HCT116 (cell line): Measurements from ENCODE around the gene SERGEF. TPM values are rescaled to one million over a fixed set of nuclear protein-coding genes. Genes with fewer than 3 reads are reported as not detected.

ENCODE experiments used
- ATAC-seq: fragments of 200-7000 bp; cut with Tn5 transposase; 2 replicates; pipeline ENCODE4 v1.9.1; 2020; ENCODE audit warnings: mild to moderate bottlenecking, moderate library complexity
- BruUV-seq: library from RNA; stranded (reverse); fragments of 400-500 nt; replicated peaks from 2 replicates; lab custom pipeline; 2021; lab: Mats Ljungman, UMichigan
- CTCF ChIA-PET: fragments of 300-600 bp; sonication (Branson Sonifier 250); formaldehyde crosslinking; loops from one replicate; lab custom pipeline; 2021; ENCODE audit warnings: antibody characterized with exemption; lab: Charles Lee
- POLR2A ChIA-PET: fragments of 300-600, 350-600 bp; sonication (Branson Sonifier 250); formaldehyde crosslinking; loops from one replicate; lab custom pipeline; 2021; ENCODE audit warnings: antibody characterized with exemption; lab: Charles Lee
- RAD21 ChIA-PET, 2 experiments: fragments of 300-600 bp; sonication (Branson Sonifier 250); formaldehyde crosslinking; loops; one replicate each; lab custom pipeline; 2023; ENCODE audit warnings: low total read pairs in 2 of 2; ENCODE audit not compliant: uncharacterized antibody in 2 of 2, unreplicated experiment in 2 of 2, low non-redundant PET in 1 of 2; lab: Charles Lee
- DNase-seq: peaks from one replicate; pipeline ENCODE4 v3.0.0-alpha.2; 2010; ENCODE audit warnings: low read depth, low spot score
- H2AFZ ChIP-seq: fragments of 200-600 bp; shearing (Covaris generic), sonication (generic); 2 replicates; pipeline ENCODE4 v1.6.1; 2017; ENCODE audit warnings: low read depth, mixed run types, mixed read lengths, antibody characterized with exemption, low read length; ENCODE audit not compliant: poor library complexity, severe bottlenecking
- H3K27ac ChIP-seq: 2 replicates; pipeline ENCODE4 v1.5.1; 2012; ENCODE audit warnings: low read depth, low read length
- H3K27me3 ChIP-seq: fragments of 200-600 bp; sonication (generic); 2 replicates; pipeline ENCODE4 v1.6.1; 2016; ENCODE audit warnings: mixed run types, low read length, mixed read lengths; ENCODE audit not compliant: insufficient read depth
- H3K36me3 ChIP-seq, 2 experiments: fragments of 200-500 bp in 1 of 2; fragments of 200-600 bp in 1 of 2; sonication (Bioruptor generic) in 1 of 2; sonication (generic) in 1 of 2; 2 replicates each; pipeline versions ENCODE4 v1.5.1 to v1.6.1; 2014 to 2016; ENCODE audit warnings: low read length in 2 of 2, inconsistent platforms in 1 of 2, mixed read lengths in 1 of 2, mixed run types in 1 of 2; ENCODE audit not compliant: insufficient read depth in 2 of 2, control insufficient read depth in 1 of 2
- H3K4me1 ChIP-seq, 2 experiments: fragments of 200-600 bp in 1 of 2; sonication (generic) in 1 of 2; 2 replicates each; pipeline versions ENCODE4 v1.5.1 to v1.6.1; 2012 to 2017; ENCODE audit warnings: low read length in 2 of 2, inconsistent platforms in 1 of 2, mild to moderate bottlenecking in 1 of 2, mixed read lengths in 1 of 2, mixed run types in 1 of 2, moderate library complexity in 1 of 2; ENCODE audit not compliant: insufficient read depth in 2 of 2, control insufficient read depth in 1 of 2
- H3K4me2 ChIP-seq: fragments of 200-600 bp; sonication (generic); 2 replicates; pipeline ENCODE4 v1.6.1; 2017; ENCODE audit warnings: mixed run types, low read length, mixed read lengths
- H3K4me3 ChIP-seq, 2 experiments: fragments of 200-600 bp in 1 of 2; sonication (generic) in 1 of 2; replicated peaks in 1 of 2; 2 replicates each; pipeline ENCODE4 v1.5.1; 2011 to 2016; ENCODE audit warnings: low read length in 2 of 2, control low read depth in 1 of 2, low read depth in 1 of 2, mild to moderate bottlenecking in 1 of 2, mixed read lengths in 1 of 2, mixed run types in 1 of 2
- H3K79me2 ChIP-seq: fragments of 200-600 bp; sonication (generic); 2 replicates; pipeline ENCODE4 v1.6.1; 2017; ENCODE audit warnings: mild to moderate bottlenecking, mixed run types, low read length, moderate library complexity, mixed read lengths; ENCODE audit not compliant: insufficient read depth
- H3K9ac ChIP-seq: fragments of 200-600 bp; sonication (generic); 2 replicates; pipeline ENCODE4 v1.6.1; 2016; ENCODE audit warnings: low read length, mixed read lengths
- H3K9me2 ChIP-seq: fragments of 200-600 bp; sonication (generic), shearing (Covaris generic); 2 replicates; pipeline ENCODE4 v1.6.1; 2017; ENCODE audit warnings: mixed run types, mild to moderate bottlenecking, moderate library complexity; ENCODE audit not compliant: insufficient read depth
- H3K9me3 ChIP-seq, 2 experiments: fragments of 200-500 bp in 1 of 2; fragments of 200-600 bp in 1 of 2; sonication (Bioruptor generic) in 1 of 2; sonication (generic) in 1 of 2; 2 replicates each; pipeline ENCODE4 v1.6.1; 2014 to 2017; ENCODE audit warnings: low read length in 2 of 2, mixed read lengths in 2 of 2, inconsistent platforms in 1 of 2, low read depth in 1 of 2, mild to moderate bottlenecking in 1 of 2, mixed run types in 1 of 2, moderate library complexity in 1 of 2; ENCODE audit not compliant: control insufficient read depth in 1 of 2, insufficient read depth in 1 of 2
- H4K20me1 ChIP-seq: fragments of 200-600 bp; sonication (generic), shearing (Covaris generic); 2 replicates; pipeline ENCODE4 v1.6.1; 2017; ENCODE audit warnings: mixed run types, mild to moderate bottlenecking, moderate library complexity; ENCODE audit not compliant: insufficient read depth
- CBX3 ChIP-seq: IDR thresholded peaks from 2 replicates; pipeline ENCODE4 v1.6.1; 2012; ENCODE audit warnings: low read depth
- EGR1 ChIP-seq: IDR thresholded peaks from 2 replicates; pipeline ENCODE4 v1.6.1; 2012; ENCODE audit warnings: low read depth
- ELF1 ChIP-seq: IDR thresholded peaks from 2 replicates; pipeline ENCODE4 v1.6.1; 2012; ENCODE audit warnings: low read depth, borderline replicate concordance
- EZH2 ChIP-seq: fragments of 200-600 bp; sonication (generic); IDR thresholded peaks from 2 replicates; pipeline ENCODE4 v1.6.1; 2017; ENCODE audit warnings: antibody characterized with exemption, mixed run types
- EZH2phosphoT487 ChIP-seq: fragments of 200-600 bp; IDR thresholded peaks from 2 replicates; pipeline ENCODE4 v1.6.1; 2018; ENCODE audit warnings: antibody characterized with exemption, borderline replicate concordance
- FOSL1 ChIP-seq: IDR thresholded peaks from 2 replicates; pipeline ENCODE4 v1.6.1; 2012; ENCODE audit warnings: low read depth
- MAX ChIP-seq: IDR thresholded peaks from 2 replicates; pipeline ENCODE4 v1.6.1; 2012
- POLR2A ChIP-seq: IDR thresholded peaks from 2 replicates; pipeline ENCODE4 v1.7.0; 2011; ENCODE audit warnings: borderline replicate concordance; ENCODE audit not compliant: insufficient read depth, insufficient read length; ENCODE audit errors: extremely low read depth
- RAD21 ChIP-seq: IDR thresholded peaks from 2 replicates; pipeline ENCODE4 v1.6.1; 2012; ENCODE audit warnings: low read depth, mild to moderate bottlenecking
- SIN3A ChIP-seq: IDR thresholded peaks from 2 replicates; pipeline ENCODE4 v1.6.1; 2012; ENCODE audit warnings: low read depth
- SP1 ChIP-seq: IDR thresholded peaks from 2 replicates; pipeline ENCODE4 v1.6.1; 2012; ENCODE audit warnings: low read depth
- SRF ChIP-seq: IDR thresholded peaks from 2 replicates; pipeline ENCODE4 v1.6.1; 2012; ENCODE audit warnings: low read depth
- YY1 ChIP-seq: IDR thresholded peaks from 2 replicates; pipeline ENCODE4 v1.6.1; 2011; ENCODE audit warnings: low read length, low read depth, moderate library complexity, mild to moderate bottlenecking; ENCODE audit not compliant: insufficient replicate concordance; ENCODE audit errors: extremely low read depth
- ZFX ChIP-seq: fragments of 450-650 bp; IDR thresholded peaks from 2 replicates; pipeline ENCODE4 v1.6.1; 2017
- ZNF274 ChIP-seq: fragments of 200-500 bp; sonication (Bioruptor generic); IDR thresholded peaks from 2 replicates; pipeline ENCODE4 v1.6.1; 2014; ENCODE audit warnings: mild to moderate bottlenecking, low read depth, low read length, inconsistent platforms
- intact Hi-C: fragments of 100-400 bp; cut with micrococcal nuclease; formaldehyde crosslinking; loops from 2 replicates; pipeline ENCODE4 v1.10.0; 2022
- total RNA-seq: library from RNA; stranded (reverse); gene quantifications from one replicate; pipeline ENCODE4 v1.2.1, GENCODE V29; 2021; ENCODE audit not compliant: unreplicated experiment
- TF ChIP-seq, protein P1 (sequence below), 3 experiments: fragments of 200-600 bp in 1 of 3; sonication (generic) in 1 of 3; IDR thresholded peaks in 2 of 3; conservative IDR thresholded peaks in 1 of 3; 2 replicates each; pipeline ENCODE4 v1.5.1; 2012 to 2017; ENCODE audit warnings: low read depth in 2 of 3, low read length in 2 of 3, antibody characterized with exemption in 1 of 3, borderline replicate concordance in 1 of 3, control low read depth in 1 of 3, mild to moderate bottlenecking in 1 of 3, mixed read lengths in 1 of 3, mixed run types in 1 of 3, moderate library complexity in 1 of 3; ENCODE audit not compliant: insufficient read depth in 1 of 3
- TF ChIP-seq, protein P2 (sequence below): IDR thresholded peaks from 2 replicates; pipeline ENCODE4 v1.6.1; 2012

The SERGEF gene
- total RNA-seq, 1 experiment from 2014 or later: 32.8 TPM

DNA sequence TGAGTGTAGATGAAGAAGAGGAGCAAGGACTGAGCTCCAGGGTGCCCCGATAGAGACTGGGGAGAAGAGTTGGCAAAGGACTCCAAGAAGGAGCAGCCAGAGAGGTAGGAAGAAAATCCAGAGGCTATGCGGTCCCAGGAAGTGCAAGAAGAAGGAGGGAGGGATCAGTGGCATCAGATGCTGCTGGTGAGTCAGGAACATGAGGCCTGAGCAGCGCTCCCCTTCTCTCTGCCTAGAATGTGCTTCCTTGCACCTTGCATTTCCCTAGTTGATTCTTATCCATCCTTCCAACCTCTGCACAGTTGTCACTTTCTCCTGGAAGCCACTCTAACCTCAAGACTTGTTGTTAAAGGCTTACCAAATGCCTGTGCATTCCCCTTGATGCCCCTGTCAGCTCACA lies 257.0 kb downstream of the SERGEF start:
- Histone ChIP-seq H3K9ac (no peak overlapping the region), H3K36me3 (no peaks in the 10 kb centered on the region), H3K9me2 (no peaks in the 10 kb centered on the region), H3K27me3 (peaks cover 20% of the 10 kb centered on the region; the same call in 1 of the 2 replicates), H2AFZ (no peak overlapping the region), H3K4me2 (no peak overlapping the region), H3K79me2 (no peaks in the 10 kb centered on the region), H3K27ac (no peak overlapping the region), H4K20me1 (no peaks in the 10 kb centered on the region), H3K4me1 (peaks cover 0 to 9% of the 10 kb centered on the region in 2 experiments; a peak in 2 of 4 replicates), H3K4me3 (no peak overlapping the region), H3K9me3 (no peaks in the 10 kb centered on the region)
- intact Hi-C loops: no loop called here
- ATAC-seq: no peak
- TF ChIP-seq MAX (no peak), CBX3 (no peak), ELF1 (no peak), SRF (no peak)
- TF ChIP-seq, protein P1, sequence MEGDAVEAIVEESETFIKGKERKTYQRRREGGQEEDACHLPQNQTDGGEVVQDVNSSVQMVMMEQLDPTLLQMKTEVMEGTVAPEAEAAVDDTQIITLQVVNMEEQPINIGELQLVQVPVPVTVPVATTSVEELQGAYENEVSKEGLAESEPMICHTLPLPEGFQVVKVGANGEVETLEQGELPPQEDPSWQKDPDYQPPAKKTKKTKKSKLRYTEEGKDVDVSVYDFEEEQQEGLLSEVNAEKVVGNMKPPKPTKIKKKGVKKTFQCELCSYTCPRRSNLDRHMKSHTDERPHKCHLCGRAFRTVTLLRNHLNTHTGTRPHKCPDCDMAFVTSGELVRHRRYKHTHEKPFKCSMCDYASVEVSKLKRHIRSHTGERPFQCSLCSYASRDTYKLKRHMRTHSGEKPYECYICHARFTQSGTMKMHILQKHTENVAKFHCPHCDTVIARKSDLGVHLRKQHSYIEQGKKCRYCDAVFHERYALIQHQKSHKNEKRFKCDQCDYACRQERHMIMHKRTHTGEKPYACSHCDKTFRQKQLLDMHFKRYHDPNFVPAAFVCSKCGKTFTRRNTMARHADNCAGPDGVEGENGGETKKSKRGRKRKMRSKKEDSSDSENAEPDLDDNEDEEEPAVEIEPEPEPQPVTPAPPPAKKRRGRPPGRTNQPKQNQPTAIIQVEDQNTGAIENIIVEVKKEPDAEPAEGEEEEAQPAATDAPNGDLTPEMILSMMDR (IDR thresholded peaks at IDR 0.05 in 2 of 3, conservative IDR thresholded peaks at IDR 0.05 in 1 of 3; ENCODE audit: borderline replicate concordance in 1 of 3, insufficient read depth in 1 of 3, low read depth in 2 of 3, low read length in 2 of 3): no peak
- ChIA-PET POLR2A (no interaction called here), CTCF (no interaction called here), RAD21 (no interaction called here)
- DNase-seq: no peak
- no TSS peak for BruUV-seq

GRCh38 chr11:17753641-17754040 lies 259.2 kb downstream of the SERGEF start:
- Histone ChIP-seq H3K4me3 (no peak overlapping the region), H3K9ac (no peak overlapping the region), H3K36me3 (no peaks in the 10 kb centered on the region), H3K4me2 (no peak overlapping the region), H3K27me3 (peaks cover 20% of the 10 kb centered on the region; the same call in 1 of the 2 replicates), H2AFZ (no peak overlapping the region), H3K4me1 (no peaks in the 10 kb centered on the region), H4K20me1 (no peaks in the 10 kb centered on the region), H3K79me2 (no peaks in the 10 kb centered on the region), H3K9me3 (no peaks in the 10 kb centered on the region), H3K9me2 (no peaks in the 10 kb centered on the region), H3K27ac (no peak overlapping the region)
- RAD21 ChIA-PET: no interaction called here
- no peak for TF ChIP-seq EZH2
- TF ChIP-seq MAX: no peak
- TF ChIP-seq RAD21: no peak
- no peak for TF ChIP-seq EZH2phosphoT487
- TF ChIP-seq YY1: no peak
- TF ChIP-seq ZFX: no peak
- TF ChIP-seq, protein P2, sequence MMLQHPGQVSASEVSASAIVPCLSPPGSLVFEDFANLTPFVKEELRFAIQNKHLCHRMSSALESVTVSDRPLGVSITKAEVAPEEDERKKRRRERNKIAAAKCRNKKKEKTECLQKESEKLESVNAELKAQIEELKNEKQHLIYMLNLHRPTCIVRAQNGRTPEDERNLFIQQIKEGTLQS: no peak
- no peak for TF ChIP-seq FOSL1
- TF ChIP-seq ZNF274: no peak
- no peak for TF ChIP-seq POLR2A
- TF ChIP-seq SIN3A: no peak
- TF ChIP-seq SRF: no peak
- no peak for TF ChIP-seq CBX3
- no peak for TF ChIP-seq SP1
- no peak for TF ChIP-seq EGR1
- ATAC-seq (no peak), DNase-seq (no peak)
- BruUV-seq: no TSS peak
- POLR2A ChIA-PET: no interaction called here
- intact Hi-C loops: no loop called here
- CTCF ChIA-PET: no interaction called here
